Omental fat pad (tissue), 4 donors: ENCODE data around the gene CCDC74A. TPM values are rescaled to one million over a fixed set of nuclear protein-coding genes. Genes with fewer than 3 reads are reported as not detected.
"Not testable (repeated sequence)": the region's sequence is repeated elsewhere in the genome, so short reads cannot be mapped to it uniquely, and the experiment has no call there.

ENCODE experiments used
- ATAC-seq: fragments of 150-250 bp; one replicate; pipeline ENCODE4 v1.9.1; 2016; ENCODE audit warnings: mild to moderate bottlenecking, moderate library complexity; ENCODE audit not compliant: low FRiP score
- DNase-seq: peaks from one replicate; pipeline ENCODE4 v3.0.0-alpha.2; 2019; ENCODE audit warnings: low spot score
- CTCF ChIP-seq, 3 donors: fragments of 450-650 bp; IDR thresholded peaks; one replicate each; pipeline ENCODE4 v1.5.1; 2016 to 2017; ENCODE audit warnings: antibody characterized with exemption in 3 of 3, mild to moderate bottlenecking in 3 of 3, moderate library complexity in 2 of 3
- total RNA-seq, 4 donors: library from RNA; depleted of rRNA; stranded (reverse); fragments of >200 nt; gene quantifications; one replicate each; pipeline ENCODE4 v1.1.0, GENCODE V29; 2016

The CCDC74A gene
- total RNA-seq, 4 donors from 2014 or later, result 1.7 to 7.4 (median 2.8) TPM

- ATAC-seq, result no peak
- TF ChIP-seq CTCF (IDR thresholded peaks at IDR 0.05), result no peak
- DNase-seq, result no peak
Observed at GRCh38 chr2:131521961-131522781, 5.5 kb upstream of the CCDC74A start.

- DNase-seq, result not testable (repeated sequence)
Observed at GRCh38 chr2:131525256-131525655, 2.4 kb upstream of the CCDC74A start.

GRCh38 chr2:131528981-131529863, 1.5 kb downstream of the CCDC74A start:
- not testable (repeated sequence) for DNase-seq, ATAC-seq

More at GRCh38 chr2:131525256-131525655, 2.4 kb upstream of the CCDC74A start:
- not testable (repeated sequence) for ATAC-seq

GRCh38 chr2:131529864-131530445, 2.3 kb downstream of the CCDC74A start:
- DNase-seq, ATAC-seq: not testable (repeated sequence)

GRCh38 chr2:131530626-131531344, 3.1 kb downstream of the CCDC74A start:
- not testable (repeated sequence) for DNase-seq, ATAC-seq

- ATAC-seq, DNase-seq: not testable (repeated sequence)
Observed at GRCh38 chr2:131531547-131532185, 4.0 kb downstream of the CCDC74A start.

- DNase-seq, ATAC-seq: not testable (repeated sequence)
Observed at GRCh38 chr2:131532723-131533608, 5.3 kb downstream of the CCDC74A start.

- DNase-seq, ATAC-seq: not testable (repeated sequence)
Observed at GRCh38 chr2:131533609-131534316, 6.1 kb downstream of the CCDC74A start.

GRCh38 chr2:131534317-131534672, 6.6 kb downstream of the CCDC74A start:
- not testable (repeated sequence) for ATAC-seq, DNase-seq

- DNase-seq, ATAC-seq: not testable (repeated sequence)
Observed at GRCh38 chr2:131534965-131535364, 7.3 kb downstream of the CCDC74A start.
